GM21515 (cell line): ENCODE results near the gene REEP6.

ENCODE experiments used
- ATAC-seq: cut with Tn5 transposase; IDR thresholded peaks from one replicate; pipeline ENCODE4 v1.9.1; 2021; ENCODE audit not compliant: unreplicated experiment

Gene REEP6

GRCh38 chr19:1456121-1456900 lies 34.7 kb upstream of the REEP6 start:
- no peak for ATAC-seq

- ATAC-seq: no peak
Measured at GRCh38 chr19:1457031-1457739, 33.8 kb upstream of the REEP6 start.

- no peak for ATAC-seq
Measured at GRCh38 chr19:1457892-1458291, 33.1 kb upstream of the REEP6 start.

GRCh38 chr19:1459479-1459878 lies 31.5 kb upstream of the REEP6 start:
- no peak for ATAC-seq

- no peak for ATAC-seq
Measured at GRCh38 chr19:1460033-1460995, 30.7 kb upstream of the REEP6 start.

GRCh38 chr19:1461862-1462261 lies 29.1 kb upstream of the REEP6 start:
- ATAC-seq: no peak

GRCh38 chr19:1465191-1466016 lies 25.6 kb upstream of the REEP6 start:
- no peak for ATAC-seq

GRCh38 chr19:1466018-1466460 lies 24.9 kb upstream of the REEP6 start:
- no peak for ATAC-seq

GRCh38 chr19:1466461-1467214 lies 24.3 kb upstream of the REEP6 start:
- no peak for ATAC-seq

GRCh38 chr19:1467215-1467489 lies 23.8 kb upstream of the REEP6 start:
- ATAC-seq: no peak

- no peak for ATAC-seq
Measured at GRCh38 chr19:1467490-1468273, 23.3 kb upstream of the REEP6 start.

GRCh38 chr19:1468274-1468820 lies 22.6 kb upstream of the REEP6 start:
- no peak for ATAC-seq

GRCh38 chr19:1468821-1469254 lies 22.1 kb upstream of the REEP6 start:
- no peak for ATAC-seq

GRCh38 chr19:1469255-1470054 lies 21.5 kb upstream of the REEP6 start:
- no peak for ATAC-seq

GRCh38 chr19:1470055-1470304 lies 21.0 kb upstream of the REEP6 start:
- ATAC-seq: no peak

- ATAC-seq: no peak
Measured at GRCh38 chr19:1470305-1471009, 20.5 kb upstream of the REEP6 start.

GRCh38 chr19:1471010-1471514 lies 19.9 kb upstream of the REEP6 start:
- no peak for ATAC-seq
